Tibial nerve (tissue), 3 donors: ENCODE measurements around the gene TMEM151B.

ENCODE experiments used
- POLR2A ChIP-seq, 2 donors: fragments of 450-650 bp; IDR thresholded peaks; one replicate each; pipeline ENCODE4 v1.6.1; 2017; ENCODE audit warnings: antibody characterized with exemption in 2 of 2, mild to moderate bottlenecking in 2 of 2, moderate library complexity in 2 of 2
- TF ChIP-seq, protein P1 (sequence below), 5 experiments: fragments of 200-600 bp in 3 of 5; fragments of 450-650 bp in 2 of 5; sonication (generic) in 3 of 5; IDR thresholded peaks; one replicate each; pipeline ENCODE4 v1.5.1; 2016 to 2019; ENCODE audit warnings: antibody characterized with exemption in 5 of 5, mild to moderate bottlenecking in 3 of 5, moderate library complexity in 2 of 5

DNA sequence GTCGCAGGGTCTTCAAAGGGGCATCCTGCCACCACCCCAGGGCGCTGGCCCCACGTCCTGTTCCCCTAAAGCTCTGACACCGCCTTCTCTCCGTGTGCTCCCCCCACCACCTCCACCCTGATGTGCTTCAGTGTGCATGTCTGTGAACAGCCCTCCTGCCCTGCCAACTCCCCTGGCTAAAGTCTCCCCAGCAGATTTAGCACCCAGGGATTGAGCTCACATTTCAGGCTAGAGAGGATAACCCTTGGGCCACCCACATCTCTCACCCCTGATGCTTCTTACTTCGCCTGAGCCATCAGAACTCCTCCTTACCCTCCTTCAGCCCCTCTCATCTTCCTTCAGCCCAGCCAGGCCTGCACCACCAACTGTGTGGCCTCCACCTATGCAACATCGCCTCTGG is 7.5 kb downstream of the TMEM151B start:
- TF ChIP-seq, protein P1, sequence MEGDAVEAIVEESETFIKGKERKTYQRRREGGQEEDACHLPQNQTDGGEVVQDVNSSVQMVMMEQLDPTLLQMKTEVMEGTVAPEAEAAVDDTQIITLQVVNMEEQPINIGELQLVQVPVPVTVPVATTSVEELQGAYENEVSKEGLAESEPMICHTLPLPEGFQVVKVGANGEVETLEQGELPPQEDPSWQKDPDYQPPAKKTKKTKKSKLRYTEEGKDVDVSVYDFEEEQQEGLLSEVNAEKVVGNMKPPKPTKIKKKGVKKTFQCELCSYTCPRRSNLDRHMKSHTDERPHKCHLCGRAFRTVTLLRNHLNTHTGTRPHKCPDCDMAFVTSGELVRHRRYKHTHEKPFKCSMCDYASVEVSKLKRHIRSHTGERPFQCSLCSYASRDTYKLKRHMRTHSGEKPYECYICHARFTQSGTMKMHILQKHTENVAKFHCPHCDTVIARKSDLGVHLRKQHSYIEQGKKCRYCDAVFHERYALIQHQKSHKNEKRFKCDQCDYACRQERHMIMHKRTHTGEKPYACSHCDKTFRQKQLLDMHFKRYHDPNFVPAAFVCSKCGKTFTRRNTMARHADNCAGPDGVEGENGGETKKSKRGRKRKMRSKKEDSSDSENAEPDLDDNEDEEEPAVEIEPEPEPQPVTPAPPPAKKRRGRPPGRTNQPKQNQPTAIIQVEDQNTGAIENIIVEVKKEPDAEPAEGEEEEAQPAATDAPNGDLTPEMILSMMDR (IDR thresholded peaks at IDR 0.05) = no peak
- no peak for TF ChIP-seq POLR2A (IDR thresholded peaks at IDR 0.05)
